Thymus (tissue), 11 donors: ENCODE data around the gene RETREG1. TPM values are rescaled to one million over a fixed set of nuclear protein-coding genes. Genes with fewer than 3 reads are reported as not detected.

Source experiments
- DNase-seq, 9 donors: peaks; one replicate each; pipeline ENCODE4 v3.0.0-alpha.2; 2013; ENCODE audit warnings: low spot score in 9 of 9, low read depth in 6 of 9, missing footprints in 1 of 9
- H3K27ac ChIP-seq, 2 donors: one replicate each; pipeline ENCODE4 v1.5.1; 2013; ENCODE audit warnings: control low read depth in 1 of 2, low read depth in 1 of 2, low read length in 1 of 2, mild to moderate bottlenecking in 1 of 2, moderate library complexity in 1 of 2
- H3K27me3 ChIP-seq, 2 donors: one replicate each; pipeline ENCODE4 v1.5.1; 2013; ENCODE audit warnings: low read length in 1 of 2; ENCODE audit not compliant: control insufficient read depth in 2 of 2, insufficient read depth in 1 of 2
- H3K36me3 ChIP-seq, 2 donors: one replicate each; pipeline ENCODE4 v1.5.1; 2013; ENCODE audit warnings: low read length in 1 of 2, mild to moderate bottlenecking in 1 of 2, moderate library complexity in 1 of 2; ENCODE audit not compliant: control insufficient read depth in 2 of 2, insufficient read depth in 2 of 2
- H3K4me1 ChIP-seq, 2 donors: one replicate each; pipeline ENCODE4 v1.5.1; 2013; ENCODE audit warnings: low read length in 2 of 2; ENCODE audit not compliant: control insufficient read depth in 2 of 2, insufficient read depth in 2 of 2
- H3K4me3 ChIP-seq, 2 donors: one replicate each; pipeline ENCODE4 v1.5.1; 2013; ENCODE audit warnings: low read length in 2 of 2, control low read depth in 1 of 2, mild to moderate bottlenecking in 1 of 2
- H3K9me3 ChIP-seq, 2 donors: one replicate each; pipeline ENCODE4 v1.5.1; 2013; ENCODE audit warnings: low read length in 1 of 2, mild to moderate bottlenecking in 1 of 2; ENCODE audit not compliant: control insufficient read depth in 2 of 2, insufficient read depth in 1 of 2
- WGBS: extraction: QIAGEN DNeasy Blood & Tissue Kit; methylation state at CpG from one replicate; pipeline ENCODE4 v1.1.7; 2013; 5-methylcytosine and 5-hydroxymethylcytosine counted together
- polyA plus RNA-seq: library from polyadenylated mRNA; stranded (reverse); fragments of 200-250 nt; gene quantifications from one replicate; pipeline ENCODE4 v1.2.3, GENCODE V29; 2013
- total RNA-seq: library from RNA; stranded (reverse); fragments of 120-200 nt; gene quantifications from one replicate; pipeline ENCODE4 v1.2.4, GENCODE V29; 2013
- donor health status: healthy.

Gene RETREG1
- total and polyA plus RNA-seq, 2 donors = 34.1 to 37.7 TPM

GRCh38 chr5:16534280-16534679 is 82.5 kb downstream of the RETREG1 start:
- no peaks in the 10 kb centered on the region for H3K4me1 ChIP-seq
- H3K27me3 ChIP-seq = no peaks in the 10 kb centered on the region
- peaks cover 0 to 4% of the 10 kb centered on the region in 2 donors for H3K36me3 ChIP-seq
- WGBS = 100% methylated on average over 1 of the region's 1 CpG
- no peak for DNase-seq
- H3K4me3 ChIP-seq = no peak overlapping the region
- H3K27ac ChIP-seq = no peak overlapping the region
- no peaks in the 10 kb centered on the region for H3K9me3 ChIP-seq

- Histone ChIP-seq H3K27me3 (no peaks in the 10 kb centered on the region), H3K36me3 (peaks cover 0 to 8% of the 10 kb centered on the region in 2 donors), H3K9me3 (no peaks in the 10 kb centered on the region), H3K27ac (no peak overlapping the region), H3K4me1 (no peaks in the 10 kb centered on the region), H3K4me3 (no peak overlapping the region)
- DNase-seq = no peak
- WGBS = 96% methylated on average over 4 of the region's 4 CpGs
Measured at GRCh38 chr5:16531063-16531648, 85.6 kb downstream of the RETREG1 start.

- Histone ChIP-seq H3K9me3 (no peaks in the 10 kb centered on the region), H3K36me3 (peaks cover 0 to 11% of the 10 kb centered on the region in 2 donors), H3K4me1 (no peaks in the 10 kb centered on the region), H3K27ac (no peak overlapping the region), H3K27me3 (no peaks in the 10 kb centered on the region), H3K4me3 (no peak overlapping the region)
- WGBS = 98% methylated on average over 7 of the region's 7 CpGs
- DNase-seq = no peak
Measured at GRCh38 chr5:16529306-16529705, 87.5 kb downstream of the RETREG1 start.

- Histone ChIP-seq H3K27ac (no peak overlapping the region), H3K27me3 (no peaks in the 10 kb centered on the region), H3K9me3 (no peaks in the 10 kb centered on the region), H3K4me1 (no peaks in the 10 kb centered on the region), H3K36me3 (peaks cover 0 to 11% of the 10 kb centered on the region in 2 donors), H3K4me3 (no peak overlapping the region)
- DNase-seq = no peak
- 97% methylated on average over 7 of the region's 7 CpGs for WGBS
Measured at GRCh38 chr5:16528382-16529110, 88.3 kb downstream of the RETREG1 start.

- Histone ChIP-seq H3K27ac (no peak overlapping the region), H3K4me1 (no peaks in the 10 kb centered on the region)
- WGBS = 79% methylated on average over 4 of the region's 4 CpGs
Measured at GRCh38 chr5:16525651-16526050, 91.1 kb downstream of the RETREG1 start.

GRCh38 chr5:16524286-16524685 is 92.5 kb downstream of the RETREG1 start:
- Histone ChIP-seq H3K9me3 (no peaks in the 10 kb centered on the region), H3K4me3 (no peak overlapping the region), H3K27me3 (no peaks in the 10 kb centered on the region), H3K36me3 (peaks cover 0 to 11% of the 10 kb centered on the region in 2 donors), H3K4me1 (no peaks in the 10 kb centered on the region), H3K27ac (no peak overlapping the region)
- WGBS = 81% methylated on average over 5 of the region's 5 CpGs
- no peak for DNase-seq

More at GRCh38 chr5:16525651-16526050, 91.1 kb downstream of the RETREG1 start:
- Histone ChIP-seq H3K9me3 (no peaks in the 10 kb centered on the region), H3K4me3 (no peak overlapping the region), H3K27me3 (no peaks in the 10 kb centered on the region), H3K36me3 (peaks cover 0 to 11% of the 10 kb centered on the region in 2 donors)
- DNase-seq = no peak

GRCh38 chr5:16521521-16522483 is 95.0 kb downstream of the RETREG1 start:
- Histone ChIP-seq H3K4me3 (no peak overlapping the region), H3K9me3 (no peaks in the 10 kb centered on the region), H3K4me1 (no peaks in the 10 kb centered on the region), H3K36me3 (peaks cover 0 to 10% of the 10 kb centered on the region in 2 donors), H3K27ac (no peak overlapping the region), H3K27me3 (no peaks in the 10 kb centered on the region)
- 97% methylated on average over 10 of the region's 10 CpGs for WGBS
- DNase-seq = no peak

- peaks cover 0 to 8% of the 10 kb centered on the region in 2 donors for H3K36me3 ChIP-seq
- no peak for DNase-seq
- H3K27me3 ChIP-seq = no peaks in the 10 kb centered on the region
- H3K4me1 ChIP-seq = no peaks in the 10 kb centered on the region
- H3K4me3 ChIP-seq = no peak overlapping the region
- H3K9me3 ChIP-seq = no peaks in the 10 kb centered on the region
- WGBS = 91% methylated on average over 4 of the region's 4 CpGs
- no peak overlapping the region for H3K27ac ChIP-seq
Measured at GRCh38 chr5:16520841-16521240, 96.0 kb downstream of the RETREG1 start.

- Histone ChIP-seq H3K27ac (no peak overlapping the region), H3K27me3 (no peaks in the 10 kb centered on the region), H3K9me3 (no peaks in the 10 kb centered on the region), H3K36me3 (peaks cover 0 to under 1% of the 10 kb centered on the region in 2 donors), H3K4me3 (no peak overlapping the region), H3K4me1 (no peaks in the 10 kb centered on the region)
- 96% methylated on average over 4 of the region's 4 CpGs for WGBS
- DNase-seq = no peak
Measured at GRCh38 chr5:16519435-16519834, 97.4 kb downstream of the RETREG1 start.
